GM21515 (cell line): ENCODE results near the gene SZRD1.
"Not testable (repeated sequence)": the region's sequence is repeated elsewhere in the genome, so short reads cannot be mapped to it uniquely, and the experiment has no call there.

Experiments
- ATAC-seq: cut with Tn5 transposase; IDR thresholded peaks from one replicate; pipeline ENCODE4 v1.9.1; 2021; ENCODE audit not compliant: unreplicated experiment

SZRD1 gene

DNA sequence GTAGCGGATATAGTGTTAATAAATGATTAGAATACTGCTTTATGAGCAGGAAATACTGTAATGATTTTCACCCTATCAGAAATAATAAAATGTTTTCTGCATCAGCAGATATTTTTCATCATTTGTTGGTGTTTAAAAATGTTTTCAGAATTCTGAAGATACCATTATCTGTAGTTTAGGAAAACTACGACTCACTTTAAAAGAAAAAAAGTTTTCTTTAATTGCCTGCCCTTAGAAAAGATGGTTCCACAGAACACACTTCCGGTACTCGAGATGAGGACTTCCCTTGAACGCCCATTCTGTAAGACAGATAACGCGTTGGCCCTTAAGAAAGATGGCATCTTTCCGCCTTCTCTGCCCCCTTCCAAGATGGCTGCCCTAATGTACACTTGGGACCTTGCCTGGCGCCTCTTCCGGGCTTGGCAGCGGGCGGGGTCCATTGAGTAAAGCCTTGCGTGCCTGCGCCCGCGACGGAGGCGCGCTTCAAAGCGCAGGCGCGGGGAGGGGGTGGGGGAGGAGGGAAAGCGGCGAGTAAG lies at the start of gene SZRD1:
TSS of gene SZRD1 (plus strand) at position 521 of the 536 bp plus-strand sequence. CDS start 16 bp downstream, outside the sequence.
- ATAC-seq: peak; percentile 77

DNA sequence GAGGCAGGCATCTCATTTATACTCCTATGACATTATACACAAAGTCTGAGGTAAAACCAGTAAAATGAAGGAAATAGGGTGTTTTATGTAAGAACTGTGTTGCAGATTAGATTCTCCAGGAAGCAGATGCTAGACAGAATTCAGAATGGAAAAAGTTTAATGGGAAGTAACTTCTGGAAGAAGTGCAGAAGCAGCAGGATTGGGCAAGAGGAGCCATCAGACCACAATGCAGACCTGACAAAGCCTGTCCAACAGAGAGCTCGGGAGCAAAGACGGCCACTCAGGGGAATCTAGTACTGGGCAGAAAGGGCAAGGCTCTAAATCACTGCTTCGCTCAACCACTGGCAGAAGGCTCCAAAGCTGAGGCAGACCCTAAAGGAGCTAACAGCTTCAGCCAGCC lies 48.5 kb upstream of the SZRD1 start:
- no peak for ATAC-seq

GRCh38 chr1:16321176-16321867 lies 45.7 kb upstream of the SZRD1 start:
- ATAC-seq: no peak

DNA sequence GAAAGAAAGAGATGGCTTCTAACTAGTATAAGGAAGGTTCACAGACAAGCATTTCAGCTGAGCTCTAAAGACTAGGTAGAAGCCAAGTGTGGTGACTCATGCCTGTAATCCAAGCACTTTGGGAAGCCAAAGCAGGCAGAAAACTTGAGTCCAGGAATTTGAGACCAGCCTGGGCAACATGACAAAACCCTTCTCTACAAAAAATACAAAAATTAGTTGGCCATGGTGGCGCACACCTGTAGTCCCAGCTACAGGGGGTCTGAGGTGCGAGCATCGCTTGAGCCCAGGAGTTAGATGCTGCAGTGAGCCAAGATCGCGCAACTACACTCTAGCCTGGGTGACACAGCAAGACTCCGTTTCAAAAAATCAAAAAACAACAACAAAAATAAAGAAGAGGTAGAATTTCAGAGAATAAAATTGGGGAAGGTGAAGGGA lies 42.6 kb upstream of the SZRD1 start:
- no peak for ATAC-seq

DNA sequence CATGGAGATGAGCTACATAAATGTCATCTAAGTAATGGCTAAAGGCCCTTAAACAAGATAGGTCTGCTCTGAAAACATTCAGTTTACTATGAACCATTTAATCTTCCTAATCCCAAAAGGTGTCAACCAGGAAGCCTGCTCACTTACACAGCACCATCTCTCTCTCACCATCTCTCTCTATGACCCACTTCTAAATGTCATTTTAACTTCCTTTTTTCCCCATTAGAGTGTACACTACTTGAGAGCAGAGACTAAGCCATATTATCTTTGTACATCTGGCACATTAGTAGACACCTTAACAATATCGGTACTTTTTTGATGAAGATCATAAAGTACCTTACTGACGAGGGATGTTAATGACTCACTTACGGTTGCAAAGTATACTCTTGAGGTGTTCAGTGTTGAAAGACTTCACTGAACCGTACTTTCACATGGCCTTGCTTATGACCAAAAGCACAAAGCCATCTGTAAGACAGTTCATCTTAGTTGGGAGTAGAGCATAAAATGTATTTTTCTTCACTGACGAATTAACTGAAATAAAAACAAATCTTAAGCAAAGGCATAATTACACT lies 40.1 kb upstream of the SZRD1 start:
- no peak for ATAC-seq

- no peak for ATAC-seq
Measured at GRCh38 chr1:16334655-16335340, 32.2 kb upstream of the SZRD1 start.

- ATAC-seq: no peak
Measured at GRCh38 chr1:16338961-16339360, 28.1 kb upstream of the SZRD1 start.

DNA sequence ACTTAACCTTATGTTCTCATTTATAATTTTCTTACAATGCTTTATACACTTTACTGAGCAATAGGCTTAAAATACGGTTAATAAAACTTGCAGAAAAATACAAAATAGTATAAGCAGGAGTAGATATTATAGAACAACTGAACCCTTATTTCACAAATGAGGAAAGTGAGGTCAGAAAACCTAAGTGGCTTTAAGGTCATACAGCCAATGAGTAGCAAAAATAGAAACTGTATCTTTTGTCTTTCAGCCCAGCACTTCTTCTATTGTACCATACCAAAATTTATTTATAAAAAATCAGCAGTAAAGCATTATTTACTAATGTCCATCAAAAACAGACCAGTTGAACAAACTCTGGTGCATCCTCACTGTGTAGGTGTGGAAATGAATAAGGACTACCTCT lies 26.4 kb upstream of the SZRD1 start:
- ATAC-seq: no peak

DNA sequence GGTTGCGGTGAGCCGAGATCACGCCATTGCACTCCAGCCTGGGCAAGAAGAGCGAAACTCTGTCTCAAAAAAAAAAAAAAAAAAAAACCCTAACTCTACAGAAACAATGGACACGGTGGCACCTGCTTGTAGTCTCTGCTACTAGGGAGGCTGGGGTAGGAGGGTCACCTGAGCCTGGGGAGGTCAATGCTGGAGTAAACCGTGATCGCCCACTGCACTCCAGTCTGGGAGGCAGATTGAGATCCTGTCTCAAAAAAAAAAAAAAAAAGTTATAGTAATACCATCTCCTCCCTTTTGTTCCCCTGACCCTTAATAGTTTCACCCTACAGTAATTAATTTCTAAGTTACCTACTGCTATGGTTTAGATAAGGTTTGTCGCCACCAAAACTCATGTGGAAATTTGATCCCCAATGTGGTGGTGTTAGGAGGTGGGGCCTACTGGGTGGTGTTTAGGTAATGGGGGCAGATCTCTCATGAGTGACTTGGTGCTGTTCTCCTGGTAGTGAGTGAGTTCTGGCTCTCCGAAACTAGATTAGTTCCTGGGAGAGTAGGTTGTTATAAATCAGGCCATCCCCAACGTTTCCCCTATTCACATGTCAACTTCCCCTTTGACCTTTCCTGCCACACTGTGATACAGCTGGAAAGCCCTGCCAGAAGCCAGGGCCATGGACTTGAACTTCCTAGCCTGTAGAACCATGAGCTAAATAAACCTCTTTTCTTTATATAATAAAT lies 24.5 kb upstream of the SZRD1 start:
- no peak for ATAC-seq

- ATAC-seq: not testable (repeated sequence)
Measured at GRCh38 chr1:16343276-16343675, 23.8 kb upstream of the SZRD1 start.

DNA sequence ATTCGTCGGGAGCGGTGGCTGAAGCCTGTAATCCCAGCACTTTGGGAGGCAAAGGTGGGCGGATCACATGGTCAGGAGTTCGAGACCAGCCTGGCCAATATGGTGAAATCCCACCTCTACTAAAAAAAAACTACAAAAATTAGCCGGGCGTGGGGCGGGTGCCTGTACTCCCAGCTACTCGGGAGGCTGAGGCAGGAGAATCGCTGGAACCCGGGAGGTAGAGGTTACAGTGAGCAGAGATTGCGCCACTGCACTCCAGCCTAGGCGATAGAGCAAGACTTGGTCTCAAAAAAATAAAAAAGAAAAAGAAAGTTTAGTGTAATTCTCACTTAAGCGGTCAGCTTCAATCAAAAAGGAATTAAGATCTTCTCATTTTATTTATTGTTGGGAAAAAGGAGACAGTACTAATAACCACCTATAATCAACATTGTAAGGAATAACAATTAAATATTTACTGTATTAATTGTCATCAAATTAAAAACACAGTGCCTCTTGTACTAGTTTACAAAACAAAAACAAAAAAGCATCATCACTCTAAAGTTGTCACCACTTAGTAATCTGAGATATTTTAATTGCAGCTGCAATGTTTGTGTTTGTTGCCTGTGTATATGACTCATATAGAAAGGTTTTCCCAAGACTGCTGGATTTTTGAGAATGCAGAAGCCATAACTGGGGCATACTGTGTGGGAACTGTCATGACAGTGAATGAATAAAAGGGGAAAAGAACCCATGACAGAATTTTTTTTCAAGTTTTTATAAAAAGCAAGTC lies 18.4 kb upstream of the SZRD1 start:
- ATAC-seq: no peak

DNA sequence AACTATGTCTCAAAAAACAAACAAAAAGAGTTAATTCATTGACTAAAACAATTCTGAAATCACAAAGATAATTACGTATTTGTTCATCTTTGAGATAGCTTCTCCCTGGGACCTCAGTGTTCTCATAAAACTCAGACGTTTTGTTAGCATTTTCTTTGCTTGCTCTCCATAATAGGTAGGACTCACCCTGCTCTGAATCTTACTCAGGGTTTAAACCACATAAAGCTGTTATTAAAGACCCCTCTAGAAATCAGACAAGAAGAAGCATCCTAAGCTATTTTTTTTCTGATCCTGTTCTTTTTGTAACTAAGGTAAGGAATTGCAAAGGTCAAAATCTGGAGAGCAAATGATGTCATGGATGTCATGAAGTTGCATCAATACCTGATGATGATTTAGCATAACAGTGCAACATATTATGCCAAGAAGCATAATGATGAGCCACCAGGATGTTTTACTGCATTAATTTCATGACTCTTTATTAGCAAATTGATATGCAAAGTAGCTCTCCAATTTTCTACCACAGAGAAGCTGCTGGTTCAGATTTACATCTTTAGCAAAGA lies 17.1 kb upstream of the SZRD1 start:
- no peak for ATAC-seq

GRCh38 chr1:16351456-16351993 lies 15.5 kb upstream of the SZRD1 start:
- no peak for ATAC-seq

DNA sequence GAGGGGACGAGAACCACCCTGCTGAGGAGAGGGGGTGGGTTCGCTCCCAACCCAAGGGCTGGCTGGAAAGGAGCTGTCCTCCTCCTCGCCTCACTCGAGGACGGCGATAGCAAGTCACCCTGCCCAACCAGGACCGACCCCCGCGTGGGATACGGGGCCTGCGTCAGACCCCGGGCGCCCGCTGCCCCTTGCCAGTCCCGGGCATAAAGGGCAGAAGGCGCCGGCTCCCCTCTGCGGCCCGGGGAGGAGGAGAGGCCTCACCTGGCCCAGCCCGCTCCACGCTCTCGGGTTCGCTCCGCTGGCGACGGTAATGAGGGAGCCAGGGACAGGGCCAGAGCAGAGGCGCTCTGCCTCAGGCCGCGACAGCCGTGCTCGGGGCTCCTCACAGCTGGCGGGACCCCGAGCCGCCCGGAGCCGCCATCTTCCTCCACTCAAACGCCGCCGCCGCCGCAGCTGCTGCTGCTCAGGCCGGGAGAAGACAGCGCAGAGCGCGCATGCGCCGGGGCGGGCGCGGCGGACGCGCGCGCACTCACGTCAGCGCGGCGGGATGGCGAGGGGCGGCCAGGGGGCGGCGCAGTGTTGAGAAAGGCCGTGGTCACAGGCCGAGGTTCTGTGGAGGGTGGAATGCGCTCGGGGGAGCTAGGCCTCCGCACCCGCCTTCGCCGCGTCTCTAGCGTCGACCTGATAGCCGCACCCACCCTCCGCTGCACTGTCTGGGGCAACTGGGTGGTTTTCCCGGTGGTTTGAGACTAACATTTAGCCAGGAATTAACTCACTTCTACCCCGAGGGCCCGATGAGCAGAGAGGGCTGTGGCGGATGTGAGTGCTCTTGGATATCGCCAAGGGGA lies 14.8 kb upstream of the SZRD1 start, which contains the start of gene FBXO42:
TSS of gene FBXO42 (minus strand) at position 487 of the 848 bp plus-strand sequence. CDS start 37,062 bp downstream, outside the sequence.
- ATAC-seq: peak; percentile 83

GRCh38 chr1:16352842-16353535 lies 14.1 kb upstream of the SZRD1 start:
- no peak for ATAC-seq

GRCh38 chr1:16354619-16355018 lies 12.4 kb upstream of the SZRD1 start:
- no peak for ATAC-seq

- no peak for ATAC-seq
Measured at GRCh38 chr1:16356867-16357266, 10.2 kb upstream of the SZRD1 start.

GRCh38 chr1:16365146-16365498 lies 1.9 kb upstream of the SZRD1 start:
- not testable (repeated sequence) for ATAC-seq
